SKM-1 treated with dmso at 0.1 percent for 144 hours (cell line): Measurements from ENCODE around the gene FOXP1.

ENCODE experiments used
- DNase-seq: peaks from one replicate; lab custom pipeline; 2025; ENCODE audit not compliant: unreplicated experiment; lab: John Stamatoyannopoulos, UW

FOXP1 gene

DNA sequence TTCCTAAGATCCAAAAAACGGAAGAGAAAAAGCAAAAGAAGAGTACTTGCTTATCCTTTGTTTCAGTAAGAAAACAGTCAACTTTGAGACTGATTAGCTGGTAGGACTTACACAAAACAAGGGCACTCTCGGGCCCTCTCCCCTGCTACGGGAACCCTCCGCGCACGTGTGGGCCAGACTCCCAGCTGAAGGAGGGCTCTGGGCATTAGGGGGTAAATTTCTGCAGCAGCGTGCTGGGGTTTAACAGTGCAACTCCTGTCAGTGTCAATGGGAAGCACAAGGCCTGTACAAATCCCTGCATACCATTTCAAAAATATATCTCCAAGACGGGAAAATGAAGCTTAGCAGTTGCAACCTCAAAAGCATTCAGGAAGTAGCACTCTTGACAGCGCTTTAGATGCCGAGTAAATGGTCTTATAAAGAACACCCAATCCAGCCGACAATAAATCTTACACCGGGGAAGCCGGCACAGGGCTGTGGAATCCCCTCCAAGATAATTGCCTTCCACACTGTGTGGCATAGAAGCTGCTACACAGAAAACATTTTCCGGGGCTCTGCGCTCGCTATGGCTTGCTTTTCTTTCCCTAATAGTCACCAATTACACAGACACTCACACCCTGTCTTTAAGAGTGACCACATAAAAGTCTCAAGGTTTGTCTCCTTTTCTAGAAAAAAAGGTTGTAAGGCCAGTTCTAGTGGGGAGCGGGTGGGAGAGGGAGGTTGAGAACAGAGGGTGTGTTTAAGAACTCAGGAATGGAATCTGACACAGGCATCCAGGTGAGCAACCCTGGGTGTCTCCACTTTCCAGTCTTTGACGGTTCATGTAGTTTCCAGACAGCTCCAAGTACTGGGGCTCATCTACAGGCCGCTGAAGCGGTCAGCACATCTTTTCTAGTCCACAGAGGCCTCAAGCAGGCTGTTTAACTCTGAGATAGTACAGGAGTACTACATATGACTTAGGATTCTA is 512.7 kb downstream of the FOXP1 start:
- no peak for DNase-seq

DNA sequence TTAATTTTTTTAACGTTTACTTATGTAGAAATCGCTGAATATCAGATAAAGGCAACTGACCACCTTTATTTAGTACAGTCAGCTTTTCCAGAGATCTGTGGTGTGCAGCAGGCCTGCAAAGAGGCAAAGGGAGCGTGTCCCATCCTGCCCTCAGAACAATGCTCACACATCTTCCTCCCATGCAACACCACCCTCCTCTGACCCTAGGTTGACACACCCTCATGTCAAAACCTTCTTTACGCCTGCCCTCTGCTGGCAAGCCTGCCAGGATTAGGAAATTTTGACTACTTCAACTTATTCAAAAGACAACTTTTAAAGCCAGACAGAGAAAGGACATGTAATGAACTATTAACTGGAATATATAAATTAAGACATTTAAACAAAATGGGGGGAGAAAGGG is 513.7 kb downstream of the FOXP1 start:
- peak; percentile 82 for DNase-seq

DNA sequence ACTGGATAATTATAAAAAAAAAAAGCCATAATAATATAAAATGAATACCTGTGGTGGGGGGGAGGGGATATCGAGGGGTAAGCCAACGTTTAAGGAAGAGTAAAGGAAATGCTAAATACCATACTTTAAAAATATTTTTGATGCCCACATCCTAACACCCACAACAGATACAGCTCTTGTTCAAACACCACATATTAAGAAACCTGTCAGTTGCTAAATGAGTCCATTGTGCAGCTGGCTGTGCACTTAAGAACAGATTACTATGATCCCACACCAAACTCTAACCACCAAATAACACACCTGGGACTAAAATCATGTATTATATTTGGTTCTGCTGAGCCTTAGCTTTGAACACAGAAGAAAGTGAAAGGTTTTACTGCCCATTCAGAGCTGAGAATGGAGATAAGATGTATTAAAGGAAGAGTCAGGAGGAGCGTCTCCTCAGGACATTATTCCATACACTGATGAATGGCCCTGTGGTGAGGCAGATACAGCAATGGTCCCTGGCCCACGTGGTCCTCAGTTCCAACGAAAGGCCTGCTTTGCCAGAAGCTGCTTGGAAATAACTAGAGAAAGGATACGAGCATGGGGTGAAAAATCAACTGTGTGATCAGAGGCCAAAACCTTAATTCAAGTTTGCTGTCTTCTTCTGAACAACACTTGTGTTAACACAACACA is 515.4 kb downstream of the FOXP1 start:
- DNase-seq: no peak

DNA sequence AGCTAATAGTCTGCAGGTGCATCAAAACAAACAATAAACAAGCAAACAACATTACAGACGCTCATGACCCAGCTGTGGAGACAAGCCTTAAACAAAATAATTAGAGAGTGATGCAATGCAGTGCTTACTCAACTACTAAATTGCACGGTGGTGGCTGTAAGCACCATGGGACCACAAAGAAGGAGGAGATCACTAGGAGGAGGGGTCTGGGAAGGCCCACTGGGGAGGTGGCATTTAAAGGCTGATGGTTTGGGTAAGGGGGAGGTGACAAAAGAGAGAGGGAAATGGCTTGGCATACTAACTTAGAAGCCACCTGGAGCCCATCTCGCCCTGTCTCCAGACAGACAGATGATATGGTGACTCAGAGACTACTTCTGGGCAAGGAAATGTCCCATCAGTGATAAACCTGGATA is 516.7 kb downstream of the FOXP1 start:
- DNase-seq: peak; percentile 75

DNA sequence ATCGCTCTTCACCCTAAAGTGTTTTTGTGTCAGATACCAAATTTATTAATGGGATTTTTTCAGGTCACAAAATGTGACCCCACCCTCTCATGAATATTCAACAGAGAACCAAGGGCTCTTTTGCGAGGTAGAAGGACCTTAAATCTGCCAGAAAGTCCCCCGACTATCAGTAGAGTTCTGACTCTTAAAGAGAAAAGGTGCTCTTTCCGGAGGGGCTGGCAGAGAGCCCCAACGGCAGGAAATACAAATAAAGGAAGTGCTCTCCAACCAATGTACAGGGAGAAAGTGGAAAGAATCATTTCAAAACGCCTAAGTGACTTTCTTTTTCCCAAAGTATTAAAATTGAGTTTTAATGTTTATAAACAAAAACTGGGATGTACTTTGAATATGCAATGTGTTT is 517.2 kb downstream of the FOXP1 start:
- DNase-seq: peak; percentile 59

DNA sequence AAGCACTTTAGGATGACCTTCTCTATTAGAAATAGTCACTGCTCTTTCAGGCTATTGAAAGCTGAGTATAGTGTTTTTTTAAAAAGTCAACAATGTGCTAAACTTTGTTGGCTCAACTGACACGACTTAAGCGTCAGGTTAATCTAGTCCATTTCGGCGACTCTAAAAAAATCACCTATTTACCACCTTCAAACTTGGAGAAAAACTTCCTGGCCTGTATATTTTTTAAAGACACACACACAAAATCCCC is 517.8 kb downstream of the FOXP1 start:
- no peak for DNase-seq

DNA sequence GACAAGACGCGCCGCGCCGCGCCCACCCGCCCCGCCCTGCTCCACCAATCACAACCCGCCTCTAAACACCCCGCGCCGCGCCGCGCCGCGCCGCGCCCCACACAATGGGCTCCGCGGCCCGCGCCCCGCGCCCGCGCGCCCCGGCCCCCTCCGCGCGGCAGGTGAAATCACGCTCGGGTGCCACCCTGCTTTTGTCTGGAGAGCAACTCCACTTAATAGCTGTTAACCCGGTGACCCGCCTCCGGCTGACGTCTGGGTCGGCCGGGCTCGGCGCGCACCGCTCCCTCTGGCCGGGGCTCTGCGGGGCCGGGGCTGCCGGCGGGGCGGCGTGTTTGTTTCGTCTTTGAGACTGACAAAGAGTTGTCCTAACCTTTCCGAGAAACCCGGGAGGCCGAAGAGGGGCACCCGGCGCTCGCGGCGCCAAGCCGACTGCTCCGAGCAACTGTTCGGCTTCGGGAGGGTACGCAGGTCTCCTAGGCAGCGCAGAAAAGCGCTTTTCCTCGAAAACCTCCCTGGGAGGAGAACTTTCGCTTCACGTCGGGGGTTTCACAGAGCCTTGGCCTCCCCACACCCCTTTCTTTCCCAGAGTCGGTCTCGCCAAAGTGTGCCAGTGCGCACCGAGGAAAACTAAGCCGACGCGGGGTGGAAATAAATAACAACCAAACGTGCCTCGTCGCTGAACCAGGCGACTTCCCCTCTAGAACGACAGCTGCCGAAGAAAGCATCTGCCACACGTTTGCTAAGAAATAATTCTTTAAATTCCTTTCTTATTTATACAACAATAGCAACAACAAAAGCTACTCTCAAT is 518.4 kb downstream of the FOXP1 start:
- DNase-seq: peak; percentile 11

DNA sequence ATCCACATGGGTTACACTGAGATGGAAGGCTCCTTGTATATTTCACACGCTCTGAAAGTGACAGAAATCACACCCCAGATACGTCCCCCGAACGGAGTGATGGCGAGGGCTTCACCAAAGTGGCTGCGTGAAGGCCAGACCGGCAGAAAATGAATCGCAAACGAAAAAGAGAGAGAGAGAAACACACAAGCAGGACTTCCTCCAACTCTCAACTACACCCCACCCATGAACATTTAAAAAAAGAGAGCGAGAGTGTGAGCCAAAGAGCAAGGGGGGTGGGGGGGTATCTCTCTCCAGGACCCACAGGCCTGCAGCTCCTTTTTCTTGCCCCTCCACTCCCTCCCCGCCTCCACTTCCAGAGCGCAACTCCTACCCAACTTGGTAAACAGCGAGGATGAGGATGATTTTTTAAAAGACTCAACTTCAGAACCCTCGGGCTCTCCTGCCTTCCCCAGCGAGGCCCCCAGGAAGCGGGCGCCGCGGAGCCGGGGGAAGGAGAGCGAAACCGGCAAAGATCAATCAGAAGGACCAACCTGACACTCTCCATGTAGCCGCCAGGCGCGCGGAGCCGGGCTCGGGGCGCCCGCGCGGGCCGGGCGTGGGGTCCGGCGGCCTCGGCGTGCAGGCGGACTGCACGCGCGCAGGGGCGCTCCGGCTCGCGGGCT is 519.1 kb downstream of the FOXP1 start:
- DNase-seq: peak; percentile 53

DNA sequence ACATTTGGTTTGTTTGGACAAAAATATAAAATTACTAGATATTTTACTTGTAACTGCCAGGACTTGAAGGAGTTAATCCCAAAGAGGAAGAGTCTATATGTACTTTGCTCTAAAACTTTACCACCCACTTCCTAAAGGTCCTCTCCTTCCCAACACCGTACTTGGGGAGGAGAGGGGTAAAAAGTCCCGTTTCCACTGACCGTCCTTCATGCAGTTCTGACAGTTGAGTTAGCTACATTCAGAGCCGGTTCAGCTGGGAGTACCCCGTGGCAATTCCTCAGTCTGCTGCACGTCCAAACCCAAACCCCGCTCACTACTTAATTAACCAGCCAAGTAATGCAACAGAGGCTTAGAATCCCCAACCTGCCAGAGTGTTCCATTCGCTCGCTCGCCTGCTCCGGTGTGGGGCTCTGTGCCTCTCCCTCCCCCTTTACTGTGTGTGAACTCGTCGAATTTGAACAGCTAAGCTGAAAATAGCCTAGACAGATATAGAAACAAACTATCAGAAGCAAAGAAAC is 519.7 kb downstream of the FOXP1 start:
- peak; percentile 41 for DNase-seq

DNA sequence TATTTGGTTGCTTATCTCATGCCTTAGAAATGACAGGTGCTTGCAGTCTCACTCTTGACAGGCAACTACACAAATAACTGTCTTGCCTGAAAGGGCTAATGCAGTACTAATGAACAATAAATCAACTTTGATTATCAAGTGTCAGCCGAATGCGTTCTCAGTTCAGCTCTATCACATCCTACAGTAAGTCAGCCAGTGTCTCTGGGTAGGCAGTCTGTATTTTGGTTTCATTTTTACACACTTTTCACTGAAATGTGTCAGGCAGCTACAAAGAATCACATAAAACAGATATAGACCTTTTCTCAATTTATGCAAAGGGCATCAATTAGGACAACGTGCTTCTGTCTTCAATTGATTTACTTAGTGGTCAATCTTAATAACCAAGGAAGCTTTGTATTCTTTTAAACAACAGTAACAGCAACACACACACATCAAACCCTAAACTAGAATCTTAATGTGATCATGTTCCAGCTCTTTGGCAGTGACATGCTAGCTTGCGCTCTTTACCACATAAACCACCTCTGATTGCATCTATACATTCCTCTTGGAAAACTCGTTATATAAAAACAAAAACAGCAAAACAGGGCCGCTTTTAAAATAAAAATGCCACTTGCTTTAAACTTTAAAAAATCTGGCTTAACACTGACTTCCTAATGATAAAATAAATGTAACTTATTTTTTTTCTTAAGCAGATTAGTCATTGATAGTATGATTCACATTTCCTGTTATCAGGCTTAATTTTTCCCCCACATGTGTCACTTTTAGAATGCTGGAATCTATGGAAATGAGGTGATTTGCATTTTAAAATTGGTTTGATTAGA is 520.4 kb downstream of the FOXP1 start:
- no peak for DNase-seq

DNA sequence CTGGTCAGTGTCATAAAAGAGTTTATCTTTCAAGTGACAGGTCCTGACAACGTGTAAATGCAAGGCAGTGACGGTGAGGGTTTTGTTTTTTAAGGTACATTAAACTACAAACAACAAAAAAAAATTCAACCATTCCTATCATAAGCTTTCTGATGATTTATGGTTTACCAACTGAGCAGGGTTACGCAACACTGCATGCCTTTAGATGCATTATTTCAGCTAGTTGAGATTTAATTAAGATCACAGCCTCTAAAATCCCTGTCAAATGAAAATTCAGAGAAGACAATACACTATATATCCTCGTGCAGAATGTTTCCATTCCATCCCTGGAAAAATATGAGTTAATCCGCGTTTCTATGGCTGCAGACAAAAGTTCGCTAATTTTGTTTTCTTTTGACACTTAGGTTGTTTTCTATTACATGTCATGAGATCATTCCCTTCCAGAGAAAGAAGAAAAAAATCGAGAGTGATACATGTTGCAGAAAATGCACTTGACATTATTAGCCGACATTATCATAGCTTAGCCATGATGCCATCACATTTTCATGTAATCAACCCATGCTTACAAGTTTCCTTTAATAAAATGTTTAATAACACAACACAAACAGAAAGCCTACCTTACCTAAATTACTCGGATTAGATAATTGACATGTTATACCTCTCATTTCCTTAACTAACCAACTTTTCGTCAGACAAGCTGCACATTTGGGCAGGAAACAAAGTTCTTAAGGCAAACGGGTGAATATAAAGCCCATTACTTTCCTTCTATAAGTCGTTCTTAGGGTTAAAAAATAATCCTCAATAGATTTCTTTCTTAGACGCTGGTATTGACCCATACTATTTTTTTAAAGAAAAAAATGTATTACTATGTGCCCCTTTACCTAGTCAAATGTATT is 521.2 kb downstream of the FOXP1 start:
- DNase-seq: no peak

DNA sequence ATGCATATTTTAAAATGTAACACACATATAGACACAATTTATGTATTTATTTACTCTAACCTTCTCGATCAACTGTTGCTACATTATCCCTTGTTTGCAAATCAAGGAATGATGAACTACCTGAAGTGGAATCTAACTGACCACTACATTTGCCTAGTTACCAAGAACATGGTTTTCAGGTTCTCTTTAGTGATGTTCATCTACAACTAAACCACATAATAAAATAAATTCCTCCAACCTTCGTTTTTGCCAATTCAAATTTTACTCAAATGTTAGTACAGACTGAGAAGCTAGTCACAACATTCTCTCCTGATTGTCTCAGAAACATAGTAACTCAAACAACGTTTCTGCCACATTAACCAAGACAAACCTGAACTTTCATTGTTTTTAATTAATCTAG is 521.9 kb downstream of the FOXP1 start:
- DNase-seq: no peak

DNA sequence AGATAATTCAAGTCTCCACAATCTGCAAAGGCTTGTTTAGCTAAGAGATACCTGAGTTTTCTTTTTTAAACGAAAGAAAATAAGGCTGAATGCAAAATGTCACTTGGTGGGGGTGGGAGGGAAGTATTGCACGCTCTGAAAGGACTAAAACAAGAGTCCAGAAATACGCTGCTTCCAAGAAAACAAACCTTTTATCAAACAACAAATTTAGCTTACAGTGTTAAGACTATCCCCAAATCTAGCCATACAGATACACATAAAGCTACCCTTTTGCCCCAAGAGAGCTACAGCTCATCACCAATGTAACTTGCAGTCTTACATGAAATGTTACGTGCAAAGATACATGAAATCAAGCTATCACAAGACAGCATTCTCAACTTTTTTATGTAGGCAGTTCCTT is 522.5 kb downstream of the FOXP1 start:
- DNase-seq: no peak

DNA sequence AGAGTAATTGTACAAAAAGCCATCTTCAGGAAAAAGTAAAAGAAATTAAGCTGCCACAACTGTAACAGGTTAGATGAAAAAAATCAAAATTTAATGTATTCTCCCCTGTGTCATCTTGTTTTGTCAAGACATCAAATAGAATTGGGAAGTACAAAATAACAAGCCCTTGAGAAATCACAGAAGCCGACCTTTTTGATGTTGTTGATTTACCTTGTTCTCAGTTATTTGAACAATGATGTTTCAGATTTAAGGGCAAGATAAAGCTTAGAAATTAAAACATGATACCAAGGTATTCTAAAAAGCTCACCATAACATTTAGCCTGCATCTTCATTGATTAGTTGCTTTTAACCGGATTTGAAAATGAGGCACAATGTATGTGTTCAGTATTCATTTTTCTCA is 523.0 kb downstream of the FOXP1 start:
- no peak for DNase-seq

DNA sequence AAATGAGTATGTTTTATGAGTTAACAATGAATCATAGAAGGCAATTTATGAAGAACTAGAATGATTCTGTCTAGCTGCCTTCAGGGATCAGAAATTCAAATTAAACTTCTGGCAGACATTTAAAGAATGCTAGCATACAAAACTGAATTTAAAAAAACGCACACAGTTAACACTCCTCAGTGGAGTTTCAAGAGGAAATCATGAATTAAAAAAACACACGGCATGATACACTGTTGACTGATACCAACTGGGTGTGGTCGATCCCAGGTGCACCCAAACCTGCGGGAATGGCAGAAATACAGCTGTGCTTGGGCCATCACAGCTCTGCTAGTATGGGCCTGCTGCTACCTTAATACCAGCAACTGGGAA is 526.0 kb downstream of the FOXP1 start:
- DNase-seq: no peak

DNA sequence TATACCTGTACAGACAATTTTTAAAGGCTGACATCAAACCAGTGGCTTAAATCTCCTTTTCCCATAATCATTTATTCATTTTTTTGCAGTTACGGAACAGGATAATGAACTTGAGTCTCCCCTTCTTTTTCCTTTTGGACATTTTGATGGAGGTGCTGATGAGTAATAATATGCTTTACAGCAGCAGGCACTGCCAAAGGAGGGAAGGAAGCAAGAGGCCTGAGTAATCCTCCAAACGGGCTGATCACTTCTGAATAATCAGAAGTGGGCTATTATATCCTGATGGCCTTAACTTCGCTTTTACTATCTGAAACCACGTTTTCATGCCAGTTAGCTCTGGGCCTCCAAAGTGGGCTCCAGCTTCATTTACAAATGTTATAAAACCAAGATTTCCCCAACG is 527.2 kb downstream of the FOXP1 start:
- no peak for DNase-seq

DNA sequence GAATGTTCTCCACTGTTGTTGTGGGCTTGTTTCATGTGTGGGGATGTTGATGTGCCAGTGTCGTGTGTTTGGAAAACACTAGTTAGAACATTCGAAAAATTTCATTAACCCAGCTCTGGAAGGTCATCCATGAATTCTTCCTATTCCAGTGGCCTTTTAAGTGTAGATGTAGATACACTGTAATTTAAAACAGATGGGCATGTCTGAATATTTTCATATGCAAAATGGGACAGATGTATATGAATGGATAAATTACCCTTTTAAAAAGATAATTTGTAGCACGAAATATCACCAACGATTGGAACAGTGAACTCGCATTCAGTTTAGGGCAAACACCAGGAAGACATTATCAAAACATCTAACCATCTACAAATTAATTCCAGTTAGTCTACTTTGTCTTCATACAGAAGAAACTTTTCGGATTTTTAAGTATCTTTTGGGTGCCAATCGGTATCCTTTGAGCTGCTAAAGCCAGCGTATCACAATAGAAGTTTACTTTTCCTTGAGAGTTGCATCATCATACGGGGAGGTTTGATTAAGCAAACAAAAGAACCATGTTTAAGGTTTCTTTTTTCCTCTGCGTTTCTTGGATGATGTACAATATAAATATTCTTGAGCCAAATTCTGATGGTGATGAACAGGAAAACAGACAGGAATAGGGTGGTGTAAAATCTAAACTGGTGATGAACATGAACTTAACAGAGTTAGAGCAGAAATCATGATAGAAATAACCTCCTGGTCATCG is 528.1 kb downstream of the FOXP1 start:
- no peak for DNase-seq

DNA sequence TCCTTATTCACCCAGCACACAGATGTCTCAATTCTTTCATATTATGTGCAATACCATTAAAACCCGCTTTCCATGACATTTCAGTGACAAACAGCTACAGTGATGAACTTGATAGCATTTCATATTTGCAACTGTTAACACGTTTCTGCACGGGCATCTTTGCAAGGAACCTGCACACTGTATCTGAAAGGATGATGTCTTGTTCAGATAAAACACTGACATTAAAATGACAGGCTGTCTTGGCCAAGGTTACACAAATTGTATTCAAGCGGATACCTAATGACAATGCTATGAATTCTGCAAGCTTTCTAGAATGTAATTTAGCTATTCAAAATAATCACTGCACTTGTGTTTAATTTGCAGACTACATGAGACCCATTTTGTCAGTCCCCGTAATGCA is 529.2 kb downstream of the FOXP1 start:
- DNase-seq: no peak

DNA sequence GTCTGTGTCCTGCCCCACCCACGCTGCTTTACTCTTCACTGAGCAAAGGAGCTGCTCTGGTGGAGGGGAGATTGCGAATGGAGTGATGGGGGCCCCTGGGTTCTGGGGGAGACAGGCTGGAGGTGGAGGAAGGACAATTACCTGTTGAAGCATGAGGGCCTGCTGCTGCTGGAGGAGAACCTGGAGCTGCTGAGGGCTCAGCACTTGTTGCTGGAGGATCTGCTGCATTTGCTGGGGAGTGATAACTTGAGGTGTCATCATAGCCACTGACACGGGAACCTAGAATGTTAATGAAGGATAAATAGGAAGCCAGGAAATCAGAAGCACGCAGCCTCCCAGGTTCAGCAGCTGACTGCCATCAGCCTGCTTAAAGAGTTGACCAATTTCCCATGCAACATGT is 530.0 kb downstream of the FOXP1 start:
- no peak for DNase-seq
